Prostate gland (tissue), 2 donors: Measurements from ENCODE around the gene OSBPL6. TPM values are rescaled to one million over a fixed set of nuclear protein-coding genes. Genes with fewer than 3 reads are reported as not detected.
A peak's percentile ranks its signal among the peaks of the same experiment; 100 is the strongest.

Experiments used
- DNase-seq: peaks from one replicate; pipeline ENCODE4 v3.0.0-alpha.2; 2019; ENCODE audit warnings: low spot score
- H3K27ac ChIP-seq, 2 donors: fragments of 200-600 bp; sonication (generic); 2 replicates each; pipeline ENCODE4 v1.5.1; 2017 to 2019
- H3K27me3 ChIP-seq: fragments of 200-600 bp; sonication (generic); replicated peaks from 2 replicates; pipeline ENCODE4 v1.5.1; 2019; ENCODE audit not compliant: insufficient read depth
- H3K36me3 ChIP-seq, 2 donors: fragments of 200-600 bp; sonication (generic); 1 replicate in 1 of 2; 2 replicates in 1 of 2; pipeline versions ENCODE4 v1.5.1 to v1.8.1; 2017 to 2019
- H3K4me1 ChIP-seq: fragments of 200-600 bp; sonication (generic); replicated peaks from 2 replicates; pipeline ENCODE4 v1.5.1; 2019
- H3K4me3 ChIP-seq, 2 donors: fragments of 200-600 bp; sonication (generic); 2 replicates each; pipeline ENCODE4 v1.5.1; 2017 to 2019
- H3K9me3 ChIP-seq: fragments of 200-600 bp; sonication (generic); 2 replicates; pipeline ENCODE4 v1.5.1; 2017
- POLR2A ChIP-seq: fragments of 450-650 bp; IDR thresholded peaks from one replicate; pipeline ENCODE4 v1.6.1; 2016; ENCODE audit warnings: antibody characterized with exemption, mild to moderate bottlenecking
- POLR2AphosphoS5 ChIP-seq: sonication (generic); formaldehyde crosslinking; IDR thresholded peaks from one replicate; pipeline ENCODE4 v1.6.1; 2017; ENCODE audit warnings: antibody characterized with exemption
- WGBS: methylation state at CpG from one replicate; pipeline ENCODE4 v1.1.5; 2018; 5-methylcytosine and 5-hydroxymethylcytosine counted together
- intact Hi-C: fragments of 100-400 bp; cut with DNase I; formaldehyde crosslinking; loops from one replicate; pipeline ENCODE4 v1.14.2; 2022
- total RNA-seq, 2 donors: library from RNA; depleted of rRNA; stranded (reverse); fragments of >200 nt; gene quantifications; one replicate each; pipeline ENCODE4 v1.1.0, GENCODE V29; 2016
- TF ChIP-seq, protein P1 (sequence below), 4 experiments: fragments of 200-600 bp in 2 of 4; fragments of 450-650 bp in 2 of 4; sonication (generic) in 2 of 4; IDR thresholded peaks; 1 replicate in 3 of 4; 2 replicates in 1 of 4; pipeline ENCODE4 v1.5.1; 2016 to 2019; ENCODE audit warnings: antibody characterized with exemption in 4 of 4, mild to moderate bottlenecking in 2 of 4, moderate library complexity in 2 of 4

OSBPL6 gene
- total RNA-seq, 2 donors from 2014 or later: 2.4 to 10.8 TPM

GRCh38 chr2:178331474-178332432 lies 137.4 kb downstream of the OSBPL6 start:
- H3K4me1 ChIP-seq: no peaks in the 10 kb centered on the region
- H3K4me3 ChIP-seq: no peak overlapping the region
- no peaks in the 10 kb centered on the region for H3K9me3 ChIP-seq
- 72% methylated on average over 9 of the region's 9 CpGs for WGBS
- H3K36me3 ChIP-seq: no peaks in the 10 kb centered on the region
- peak; percentile 56 for DNase-seq
- intact Hi-C loops: no loop called here
- H3K27me3 ChIP-seq: no peaks in the 10 kb centered on the region
- TF ChIP-seq, protein P1, sequence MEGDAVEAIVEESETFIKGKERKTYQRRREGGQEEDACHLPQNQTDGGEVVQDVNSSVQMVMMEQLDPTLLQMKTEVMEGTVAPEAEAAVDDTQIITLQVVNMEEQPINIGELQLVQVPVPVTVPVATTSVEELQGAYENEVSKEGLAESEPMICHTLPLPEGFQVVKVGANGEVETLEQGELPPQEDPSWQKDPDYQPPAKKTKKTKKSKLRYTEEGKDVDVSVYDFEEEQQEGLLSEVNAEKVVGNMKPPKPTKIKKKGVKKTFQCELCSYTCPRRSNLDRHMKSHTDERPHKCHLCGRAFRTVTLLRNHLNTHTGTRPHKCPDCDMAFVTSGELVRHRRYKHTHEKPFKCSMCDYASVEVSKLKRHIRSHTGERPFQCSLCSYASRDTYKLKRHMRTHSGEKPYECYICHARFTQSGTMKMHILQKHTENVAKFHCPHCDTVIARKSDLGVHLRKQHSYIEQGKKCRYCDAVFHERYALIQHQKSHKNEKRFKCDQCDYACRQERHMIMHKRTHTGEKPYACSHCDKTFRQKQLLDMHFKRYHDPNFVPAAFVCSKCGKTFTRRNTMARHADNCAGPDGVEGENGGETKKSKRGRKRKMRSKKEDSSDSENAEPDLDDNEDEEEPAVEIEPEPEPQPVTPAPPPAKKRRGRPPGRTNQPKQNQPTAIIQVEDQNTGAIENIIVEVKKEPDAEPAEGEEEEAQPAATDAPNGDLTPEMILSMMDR (IDR thresholded peaks at IDR 0.05): no peak
- no peak for TF ChIP-seq POLR2A
- peak; percentile 60 for TF ChIP-seq POLR2AphosphoS5
- no peak overlapping the region for H3K27ac ChIP-seq

- 54% methylated on average over 3 of the region's 3 CpGs for WGBS
- intact Hi-C loops: no loop called here
- DNase-seq: no peak
- Histone ChIP-seq H3K36me3 (no peaks in the 10 kb centered on the region), H3K4me3 (no peak overlapping the region), H3K27ac (no peak overlapping the region), H3K27me3 (no peaks in the 10 kb centered on the region), H3K4me1 (no peaks in the 10 kb centered on the region), H3K9me3 (no peaks in the 10 kb centered on the region)
- TF ChIP-seq, protein P1 (IDR thresholded peaks at IDR 0.05): no peak
- no peak for TF ChIP-seq POLR2A
- TF ChIP-seq POLR2AphosphoS5: no peak
These were observed 139.5 kb downstream of the OSBPL6 start for GRCh38 chr2:178333851-178334250.

DNA sequence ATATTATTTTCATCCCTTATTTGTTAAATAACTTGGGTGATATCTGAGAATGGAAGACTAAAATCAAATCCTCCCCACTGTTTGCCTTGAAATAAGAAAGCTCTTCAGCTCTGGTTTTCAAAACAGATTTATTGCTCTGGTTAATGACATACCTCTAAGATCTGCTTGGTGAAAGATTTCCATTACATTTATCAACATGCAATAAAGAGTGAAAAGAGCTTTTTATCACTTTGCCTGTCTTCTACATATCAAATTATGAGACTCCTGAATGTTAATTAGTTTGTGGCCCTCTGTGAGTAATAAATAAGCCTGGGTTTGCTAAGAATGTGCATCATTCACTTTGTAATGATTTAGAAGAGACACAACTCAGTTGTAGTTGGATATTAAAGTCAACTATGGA lies 140.9 kb downstream of the OSBPL6 start:
- no peak overlapping the region for H3K4me3 ChIP-seq
- H3K27me3 ChIP-seq: no peaks in the 10 kb centered on the region
- H3K4me1 ChIP-seq: no peaks in the 10 kb centered on the region
- no peaks in the 10 kb centered on the region for H3K9me3 ChIP-seq
- H3K27ac ChIP-seq: no peak overlapping the region
- no peak for TF ChIP-seq POLR2AphosphoS5
- TF ChIP-seq POLR2A: no peak
- TF ChIP-seq, protein P1 (IDR thresholded peaks at IDR 0.05): no peak
- intact Hi-C loops: no loop called here
- DNase-seq: no peak
- no peaks in the 10 kb centered on the region for H3K36me3 ChIP-seq

- intact Hi-C loops: no loop called here
- no peak for TF ChIP-seq POLR2A
- no peak for TF ChIP-seq POLR2AphosphoS5
- TF ChIP-seq, protein P1 (IDR thresholded peaks at IDR 0.05): no peak
- Histone ChIP-seq H3K27me3 (no peaks in the 10 kb centered on the region), H3K36me3 (no peaks in the 10 kb centered on the region), H3K9me3 (no peaks in the 10 kb centered on the region), H3K4me3 (no peak overlapping the region), H3K4me1 (no peaks in the 10 kb centered on the region), H3K27ac (no peak overlapping the region)
- no peak for DNase-seq
- WGBS: 96% methylated on average over 11 of the region's 11 CpGs
These were observed 149.8 kb downstream of the OSBPL6 start for GRCh38 chr2:178344121-178344520.

- H3K9me3 ChIP-seq: no peaks in the 10 kb centered on the region
- WGBS: 100% methylated on average over 2 of the region's 2 CpGs
- no peak overlapping the region for H3K27ac ChIP-seq
- no peaks in the 10 kb centered on the region for H3K36me3 ChIP-seq
- DNase-seq: no peak
- no peaks in the 10 kb centered on the region for H3K27me3 ChIP-seq
- intact Hi-C loops: no loop called here
- H3K4me1 ChIP-seq: no peaks in the 10 kb centered on the region
- TF ChIP-seq POLR2A (no peak), POLR2AphosphoS5 (no peak)
- TF ChIP-seq, protein P1 (IDR thresholded peaks at IDR 0.05): no peak
- H3K4me3 ChIP-seq: no peak overlapping the region
These were observed 151.6 kb downstream of the OSBPL6 start for GRCh38 chr2:178345951-178346350.
